HFF-Myc (cell line): ENCODE measurements around the gene GSG1.

Experiments used
- DNase-seq: peaks from one replicate; pipeline ENCODE4 v3.0.0-alpha.2; 2011; ENCODE audit warnings: low read depth; ENCODE audit errors: extremely low read depth
- H3K4me3 ChIP-seq: replicated peaks from 2 replicates; pipeline ENCODE4 v1.5.1; 2011; ENCODE audit warnings: low read depth, mild to moderate bottlenecking, control low read depth, low read length
- TF ChIP-seq, protein P1 (sequence below): IDR thresholded peaks from 2 replicates; pipeline ENCODE4 v1.5.1; 2012; ENCODE audit warnings: mild to moderate bottlenecking, low read depth, low read length, control low read depth; ENCODE audit errors: missing control alignments

Gene GSG1

DNA sequence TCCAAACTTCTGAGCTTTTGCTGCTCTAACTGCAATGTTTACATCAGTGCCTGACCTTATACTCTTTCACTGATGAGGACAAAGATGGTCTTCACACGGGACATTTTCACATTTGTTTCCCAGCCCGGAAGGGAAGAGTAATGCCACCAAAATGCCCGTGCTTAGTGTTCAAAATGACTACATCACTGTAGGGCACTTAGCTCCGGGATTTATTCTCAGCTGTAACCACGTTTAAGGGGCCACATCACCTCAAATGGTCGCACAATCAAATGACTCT lies 2.9 kb downstream of the GSG1 start:
- no peak for DNase-seq
- peak overlapping the region; percentile 37 for H3K4me3 ChIP-seq
- TF ChIP-seq, protein P1, sequence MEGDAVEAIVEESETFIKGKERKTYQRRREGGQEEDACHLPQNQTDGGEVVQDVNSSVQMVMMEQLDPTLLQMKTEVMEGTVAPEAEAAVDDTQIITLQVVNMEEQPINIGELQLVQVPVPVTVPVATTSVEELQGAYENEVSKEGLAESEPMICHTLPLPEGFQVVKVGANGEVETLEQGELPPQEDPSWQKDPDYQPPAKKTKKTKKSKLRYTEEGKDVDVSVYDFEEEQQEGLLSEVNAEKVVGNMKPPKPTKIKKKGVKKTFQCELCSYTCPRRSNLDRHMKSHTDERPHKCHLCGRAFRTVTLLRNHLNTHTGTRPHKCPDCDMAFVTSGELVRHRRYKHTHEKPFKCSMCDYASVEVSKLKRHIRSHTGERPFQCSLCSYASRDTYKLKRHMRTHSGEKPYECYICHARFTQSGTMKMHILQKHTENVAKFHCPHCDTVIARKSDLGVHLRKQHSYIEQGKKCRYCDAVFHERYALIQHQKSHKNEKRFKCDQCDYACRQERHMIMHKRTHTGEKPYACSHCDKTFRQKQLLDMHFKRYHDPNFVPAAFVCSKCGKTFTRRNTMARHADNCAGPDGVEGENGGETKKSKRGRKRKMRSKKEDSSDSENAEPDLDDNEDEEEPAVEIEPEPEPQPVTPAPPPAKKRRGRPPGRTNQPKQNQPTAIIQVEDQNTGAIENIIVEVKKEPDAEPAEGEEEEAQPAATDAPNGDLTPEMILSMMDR, result no peak

DNA sequence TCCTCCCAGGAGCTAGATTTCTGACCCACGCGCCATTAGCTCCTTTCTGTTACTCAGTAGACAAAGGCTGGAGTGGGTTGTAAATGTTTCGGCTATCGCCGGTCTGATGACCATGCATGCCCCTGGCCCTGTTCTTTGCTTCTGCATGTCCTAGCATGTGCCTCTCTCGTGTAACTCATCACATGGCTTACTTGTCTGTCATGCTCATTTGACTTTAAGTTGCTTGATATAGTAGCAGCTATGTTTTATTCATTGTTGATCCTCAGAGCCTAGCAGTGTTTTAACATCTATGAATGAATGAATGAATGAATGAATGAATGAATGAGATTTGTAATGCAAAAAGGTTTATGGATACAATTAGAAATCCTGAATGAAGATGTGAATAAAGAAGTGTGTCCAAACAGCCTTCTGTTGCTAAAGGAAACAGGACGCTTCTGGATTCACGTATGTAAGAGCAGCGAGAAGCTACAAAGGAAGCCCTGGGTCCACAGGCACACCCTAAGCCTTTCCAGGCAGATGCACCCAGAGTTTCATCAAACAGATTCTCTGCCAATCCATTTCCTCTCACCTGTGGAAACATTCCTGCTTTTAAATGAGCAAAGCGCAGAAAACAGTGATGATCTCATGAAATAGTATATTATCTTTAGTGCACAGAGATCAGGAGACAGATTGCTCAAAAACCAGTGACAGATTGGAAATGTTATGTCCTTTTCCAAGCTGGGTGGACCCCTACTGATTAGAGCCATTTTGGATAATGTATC lies 3.4 kb downstream of the GSG1 start:
- TF ChIP-seq, protein P1, result no peak
- DNase-seq, result no peak
- peak overlapping the region; percentile 37 for H3K4me3 ChIP-seq

DNA sequence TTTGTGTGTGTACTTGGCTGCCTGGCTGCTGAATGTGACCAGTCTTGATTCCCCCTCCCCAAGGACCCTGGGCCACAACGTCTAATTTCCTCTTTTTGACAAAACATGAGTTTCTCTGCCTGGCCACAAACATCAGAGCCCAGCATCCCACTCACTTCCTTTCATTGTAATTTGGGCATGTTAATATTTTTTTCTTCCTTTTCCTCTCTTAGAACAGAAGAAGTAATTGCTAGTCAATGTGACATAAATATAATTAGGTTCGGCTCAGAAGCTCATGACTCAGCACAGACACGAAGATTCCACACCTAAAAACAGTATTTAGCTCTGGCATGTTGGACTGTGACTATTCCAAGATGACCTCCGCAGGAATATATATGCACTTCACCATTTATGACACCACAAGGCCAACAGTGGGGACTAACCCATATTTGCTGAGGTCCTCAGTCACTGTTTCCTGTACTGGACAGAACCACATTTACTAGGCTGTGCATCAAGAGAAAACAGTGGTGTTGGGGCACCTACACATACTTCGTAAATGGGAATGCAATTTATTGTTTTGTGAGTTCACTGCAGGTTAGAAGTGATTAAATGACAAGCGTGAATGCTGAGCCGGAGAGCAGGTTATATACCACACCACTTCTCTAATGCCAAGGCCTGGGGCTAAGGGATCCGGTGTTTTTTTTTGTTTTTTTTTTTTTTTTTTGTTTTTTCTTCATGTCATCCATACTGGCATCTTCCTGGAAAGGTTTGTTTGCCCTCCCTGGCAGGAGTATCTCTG lies 4.2 kb downstream of the GSG1 start:
- H3K4me3 ChIP-seq, result no peak overlapping the region; the same call in 1 of the 2 replicates
- DNase-seq, result no peak
- TF ChIP-seq, protein P1, result no peak

DNA sequence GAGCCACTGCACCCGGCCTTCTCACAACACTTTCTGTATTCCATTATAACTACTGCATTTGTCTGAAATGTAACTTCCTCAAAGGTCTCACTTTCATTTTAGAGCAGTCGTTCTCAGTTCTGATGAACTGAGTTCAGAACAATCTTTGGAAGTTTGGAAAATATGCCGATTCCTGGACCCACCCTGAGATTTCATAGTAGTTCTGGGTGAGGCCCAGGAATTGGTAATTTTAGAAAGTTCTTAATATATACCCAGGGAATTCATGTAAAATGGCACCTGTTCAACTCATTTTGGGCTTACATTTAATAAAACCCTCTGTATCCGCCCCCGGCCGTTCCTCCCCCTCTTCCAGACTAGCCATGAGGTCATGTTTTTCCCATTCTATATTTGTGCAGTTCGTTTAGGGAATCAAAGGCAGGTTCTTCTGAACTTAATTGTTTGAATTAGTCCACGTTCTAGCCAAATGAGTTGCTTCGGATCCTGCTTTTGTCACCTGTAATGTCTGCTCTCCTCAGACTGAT lies 5.9 kb downstream of the GSG1 start:
- TF ChIP-seq, protein P1, result no peak
- no peak for DNase-seq
- H3K4me3 ChIP-seq, result peak overlapping the region; percentile 10; the same call in 1 of the 2 replicates

DNA sequence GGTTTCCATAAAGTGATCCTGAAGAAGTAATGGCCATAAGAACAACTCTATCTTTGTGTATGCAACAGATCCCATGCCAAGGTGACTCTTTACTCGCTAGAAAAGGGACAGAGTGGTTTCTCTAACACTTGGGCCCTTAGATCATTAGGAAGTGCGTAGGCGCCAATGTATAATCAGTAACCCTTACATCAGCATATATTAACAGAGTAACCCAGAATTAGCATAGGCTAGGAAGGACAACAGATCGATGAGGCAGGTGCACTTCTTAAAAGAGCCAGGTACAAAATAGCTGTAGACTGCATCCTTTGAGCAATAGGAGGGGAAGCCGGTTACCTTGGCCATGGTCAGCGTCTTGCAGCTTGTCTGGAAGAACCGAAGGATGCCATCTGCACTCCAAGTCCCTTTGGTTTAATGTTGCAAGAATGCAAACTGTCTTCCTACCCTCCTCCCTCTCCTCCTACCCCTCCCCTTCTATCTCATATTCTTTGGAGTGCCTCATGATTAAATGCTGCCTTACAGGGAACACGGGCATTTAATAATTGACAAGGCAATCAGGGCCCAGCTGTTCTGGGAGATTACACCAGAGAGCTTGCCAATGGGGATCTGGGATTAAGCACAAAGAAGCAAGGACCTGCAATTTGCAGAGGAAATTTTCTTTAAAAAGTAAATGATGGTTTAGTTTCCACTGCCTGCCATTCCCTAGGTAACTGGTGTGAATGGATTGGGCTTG lies 8.0 kb downstream of the GSG1 start:
- TF ChIP-seq, protein P1, result no peak
- DNase-seq, result no peak
- H3K4me3 ChIP-seq, result no peak overlapping the region

DNA sequence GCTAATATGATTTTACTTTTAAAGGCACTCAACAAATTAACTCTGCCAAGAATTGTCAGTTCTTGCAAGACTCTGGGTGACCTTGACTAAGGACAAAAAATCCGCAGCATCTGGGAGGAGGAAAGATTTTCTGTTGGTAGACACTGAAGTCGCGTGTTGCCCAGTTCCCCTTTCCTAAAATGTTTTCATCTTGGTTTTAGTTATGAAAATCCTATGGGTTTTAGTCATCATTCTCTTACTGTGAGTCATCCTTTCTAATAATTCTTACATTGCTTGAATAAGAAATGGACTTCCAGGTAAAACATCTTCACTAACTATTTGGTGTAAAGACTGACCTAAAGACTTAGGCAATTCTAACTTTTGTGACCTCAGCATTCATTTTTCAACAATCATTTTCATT lies 9.1 kb downstream of the GSG1 start:
- TF ChIP-seq, protein P1, result no peak
- no peak for DNase-seq
- H3K4me3 ChIP-seq, result no peak overlapping the region
